ENCODE data around the gene SLC6A15.

DNA sequence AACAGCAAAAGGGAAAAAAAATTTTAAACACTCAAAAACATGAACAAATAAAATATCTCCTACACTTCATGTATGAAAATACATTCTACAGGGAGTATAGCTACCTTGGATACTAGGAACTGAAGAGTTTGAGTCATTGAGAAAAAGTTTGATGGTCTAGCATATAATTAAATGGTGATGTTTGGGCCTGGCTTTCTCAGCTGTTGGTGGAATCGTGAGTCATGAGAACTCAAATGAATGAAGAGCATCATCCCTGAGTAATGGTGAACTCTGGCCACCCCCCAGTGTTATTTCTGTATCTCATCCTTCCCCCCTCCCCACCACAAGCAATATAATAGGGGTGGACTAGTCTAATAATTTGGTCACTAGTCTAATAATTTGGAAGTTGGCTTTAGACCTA is 6.7 kb upstream of the SLC6A15 start:
- TF ChIP-seq, protein P1, sequence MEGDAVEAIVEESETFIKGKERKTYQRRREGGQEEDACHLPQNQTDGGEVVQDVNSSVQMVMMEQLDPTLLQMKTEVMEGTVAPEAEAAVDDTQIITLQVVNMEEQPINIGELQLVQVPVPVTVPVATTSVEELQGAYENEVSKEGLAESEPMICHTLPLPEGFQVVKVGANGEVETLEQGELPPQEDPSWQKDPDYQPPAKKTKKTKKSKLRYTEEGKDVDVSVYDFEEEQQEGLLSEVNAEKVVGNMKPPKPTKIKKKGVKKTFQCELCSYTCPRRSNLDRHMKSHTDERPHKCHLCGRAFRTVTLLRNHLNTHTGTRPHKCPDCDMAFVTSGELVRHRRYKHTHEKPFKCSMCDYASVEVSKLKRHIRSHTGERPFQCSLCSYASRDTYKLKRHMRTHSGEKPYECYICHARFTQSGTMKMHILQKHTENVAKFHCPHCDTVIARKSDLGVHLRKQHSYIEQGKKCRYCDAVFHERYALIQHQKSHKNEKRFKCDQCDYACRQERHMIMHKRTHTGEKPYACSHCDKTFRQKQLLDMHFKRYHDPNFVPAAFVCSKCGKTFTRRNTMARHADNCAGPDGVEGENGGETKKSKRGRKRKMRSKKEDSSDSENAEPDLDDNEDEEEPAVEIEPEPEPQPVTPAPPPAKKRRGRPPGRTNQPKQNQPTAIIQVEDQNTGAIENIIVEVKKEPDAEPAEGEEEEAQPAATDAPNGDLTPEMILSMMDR (IDR thresholded peaks at IDR 0.05; ENCODE audit: low read length), result no peak
- TF ChIP-seq EZH2 (optimal IDR thresholded peaks at IDR 0.05; ENCODE audit: low read depth, low read length), result no peak
